ENCODE data around the gene MPC1.
"Not testable (repeated sequence)": the region's sequence is repeated elsewhere in the genome, so short reads cannot be mapped to it uniquely, and the experiment has no call there.

The MPC1 gene

DNA sequence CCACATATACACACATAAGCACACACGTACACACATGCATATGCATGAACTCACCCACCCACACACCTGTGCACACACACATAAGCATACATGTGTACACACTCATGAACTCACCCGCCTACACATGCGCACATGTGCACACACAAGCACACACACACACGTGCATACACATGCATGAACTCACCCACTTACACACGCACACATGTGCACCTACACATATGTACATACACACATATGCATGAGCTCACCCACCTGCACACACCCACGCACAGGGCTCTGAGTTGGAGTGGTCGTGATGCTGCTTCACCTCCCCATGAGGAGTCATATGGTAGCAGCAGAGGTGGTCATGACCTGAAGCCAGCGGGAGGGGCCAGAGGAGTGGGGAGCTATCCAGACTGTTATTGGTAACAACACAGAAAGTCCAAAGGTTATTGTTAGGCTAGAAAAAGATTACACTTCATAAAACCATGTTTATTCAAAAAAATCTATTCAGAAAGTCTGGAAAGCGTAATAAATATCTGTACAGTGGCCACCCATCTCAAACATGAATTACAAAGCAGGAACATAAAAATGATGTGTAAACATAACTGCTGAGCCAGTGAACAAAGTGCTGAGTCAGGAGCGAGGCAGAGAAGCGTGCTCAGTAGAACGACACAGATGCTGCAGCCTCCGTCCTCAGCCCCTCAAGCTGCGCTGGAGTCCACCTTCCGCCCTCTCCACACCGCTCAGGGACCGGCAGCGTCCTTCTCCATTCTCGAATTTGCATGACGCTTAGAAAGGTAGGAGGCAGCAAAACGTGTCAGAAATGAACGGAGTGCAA, 26.4 kb upstream of the MPC1 start:
- in situ Hi-C loops (cut with HindIII; ENCODE audit: low sequenced_read_pairs), result no loop called here

DNA sequence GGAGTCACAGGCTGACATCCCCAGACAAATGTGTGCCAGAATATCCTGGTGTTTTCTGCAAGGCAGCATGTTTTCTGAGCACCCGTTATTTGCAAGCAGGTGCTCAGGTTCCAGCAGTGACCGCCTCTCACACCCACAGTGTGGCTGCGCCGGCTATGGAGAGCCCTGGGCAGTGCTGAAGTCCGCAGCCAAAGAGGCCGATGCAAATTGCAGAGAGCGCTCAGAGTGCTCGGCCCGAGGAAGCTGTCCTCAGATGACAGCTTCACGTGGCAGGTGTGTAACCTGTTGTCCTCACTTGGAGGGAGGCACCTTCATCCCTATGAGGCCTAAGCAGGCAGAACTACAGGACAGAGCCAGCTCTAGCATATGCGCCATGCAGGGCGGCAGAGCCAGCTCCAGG, 23.5 kb upstream of the MPC1 start:
- in situ Hi-C loops (cut with HindIII; ENCODE audit: low sequenced_read_pairs), result no loop called here

DNA sequence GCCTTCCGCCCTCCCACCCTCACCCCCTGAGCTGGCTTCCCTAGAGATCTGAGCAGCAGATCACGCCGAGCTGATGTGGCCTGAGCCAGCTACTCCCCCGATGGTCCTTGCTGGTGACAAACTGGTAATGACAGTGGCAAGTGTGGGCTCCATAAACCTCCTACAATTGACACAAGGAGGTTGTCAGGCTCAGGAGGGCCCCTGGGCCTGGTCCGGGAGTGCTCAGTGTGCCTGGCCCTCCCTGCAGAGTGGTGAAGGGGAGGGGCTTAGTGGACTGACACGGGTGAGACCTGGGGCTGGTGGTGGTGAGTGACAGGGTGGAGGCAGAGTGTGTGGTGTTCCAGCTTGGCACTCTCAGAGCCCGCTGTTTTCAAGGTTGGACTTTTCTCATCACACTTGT, 22.6 kb upstream of the MPC1 start:
- in situ Hi-C loops (cut with HindIII; ENCODE audit: low sequenced_read_pairs), result no loop called here

DNA sequence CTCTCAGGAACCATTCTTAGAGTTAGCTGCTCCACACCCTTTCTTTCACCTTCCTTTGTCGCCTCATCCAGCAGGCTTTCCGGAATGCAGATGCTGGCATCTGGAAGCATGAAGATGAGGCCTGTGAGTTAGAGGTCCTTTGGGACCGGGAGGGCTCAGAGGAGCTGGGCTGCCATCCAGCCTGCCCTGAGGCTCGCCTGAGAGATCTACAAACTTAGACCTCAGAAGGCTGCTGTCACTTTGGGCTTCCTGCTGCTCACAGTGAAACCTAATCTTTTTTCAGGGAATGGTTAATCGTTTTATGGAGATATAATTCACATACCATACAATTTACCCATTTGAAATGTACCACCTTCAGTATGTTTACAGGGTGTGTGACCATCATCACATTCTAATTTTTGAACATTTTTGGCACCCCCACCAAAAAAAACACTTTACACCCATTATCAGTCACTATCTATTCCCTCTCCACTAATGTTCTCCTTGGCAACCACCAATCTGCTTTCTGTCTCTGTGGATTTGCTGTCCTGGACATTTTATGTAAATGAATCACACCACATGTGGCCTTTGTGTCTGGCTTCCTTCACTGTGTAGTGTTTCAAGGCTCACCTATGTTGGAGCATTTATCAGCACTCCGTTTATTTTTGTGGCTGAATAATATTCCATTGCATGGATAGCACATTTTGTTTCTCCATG, 20.0 kb upstream of the MPC1 start:
- in situ Hi-C loops (cut with HindIII; ENCODE audit: low sequenced_read_pairs), result no loop called here

DNA sequence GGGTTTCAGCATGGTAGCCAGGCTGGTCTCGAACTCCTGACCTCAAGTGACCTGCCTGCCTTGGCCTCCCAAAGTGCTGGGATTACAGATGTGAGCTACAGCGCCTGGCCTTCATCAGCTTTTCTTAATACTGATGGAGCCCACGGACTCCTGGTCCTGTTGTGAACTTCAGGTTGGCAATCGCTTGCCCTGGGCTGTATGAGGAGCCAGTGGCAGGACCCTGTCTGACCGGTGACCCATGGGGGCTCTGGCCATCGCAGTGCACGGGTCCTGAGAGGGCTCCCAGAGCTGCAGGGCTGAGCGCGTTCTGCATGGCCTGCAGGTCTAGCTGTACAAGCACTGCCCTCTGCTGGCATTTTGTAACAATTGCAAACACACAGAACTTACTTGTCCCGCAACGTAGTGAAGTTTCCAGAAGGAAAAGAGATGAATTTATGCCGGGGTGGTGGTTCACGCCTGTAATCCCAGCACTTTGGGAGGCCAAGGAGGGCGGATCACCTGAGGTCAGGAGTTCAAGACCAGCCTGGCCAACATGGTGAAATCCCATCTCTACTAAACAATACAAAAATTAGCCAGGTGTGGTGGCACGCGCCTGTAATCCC, 18.0 kb upstream of the MPC1 start:
- in situ Hi-C loops (cut with HindIII; ENCODE audit: low sequenced_read_pairs), result not testable (repeated sequence)

DNA sequence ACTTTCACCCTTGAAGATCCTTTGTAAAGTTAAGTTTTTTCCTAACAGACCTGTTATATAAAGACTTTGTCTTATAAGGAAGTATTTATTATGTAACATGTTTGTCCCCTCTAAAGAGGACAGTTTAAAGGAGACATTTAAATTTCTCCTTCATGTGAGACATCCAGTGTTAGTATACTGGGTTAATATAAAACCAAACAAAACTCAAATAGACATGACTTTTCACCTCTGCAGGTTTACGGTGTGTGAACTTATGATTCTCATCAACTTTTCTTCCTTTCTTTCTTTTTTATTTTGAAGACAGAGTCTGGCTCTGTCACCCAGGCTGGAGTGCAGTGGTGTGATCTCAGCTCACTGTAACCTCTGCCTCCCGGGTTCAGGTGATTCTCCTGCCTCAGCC, 17.4 kb upstream of the MPC1 start:
- in situ Hi-C loops (cut with HindIII; ENCODE audit: low sequenced_read_pairs), result no loop called here

DNA sequence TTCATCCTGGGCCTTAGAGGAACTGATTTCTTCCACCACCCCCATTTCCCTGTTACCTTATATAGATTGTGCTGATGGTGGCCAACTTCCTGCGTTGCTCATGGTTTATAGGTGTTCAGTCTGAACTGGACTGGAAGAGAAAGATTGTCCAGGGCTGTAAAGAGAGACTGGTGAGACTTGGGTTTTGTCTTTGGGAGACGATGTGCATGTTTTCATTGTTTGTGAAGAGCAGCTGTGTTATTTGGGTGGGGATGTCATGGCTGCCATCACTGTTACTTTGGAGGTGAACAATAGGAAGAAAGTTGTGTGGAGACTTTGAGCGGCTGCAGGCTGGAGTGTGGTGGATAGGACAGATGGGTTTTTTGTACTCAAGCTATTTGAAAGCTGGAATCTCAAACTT, 15.6 kb upstream of the MPC1 start:
- in situ Hi-C loops (cut with HindIII; ENCODE audit: low sequenced_read_pairs), result loop anchor here (5.0 kb wide), 1 partner anchor 66 kb away; no protein-coding TSS in a partner anchor

DNA sequence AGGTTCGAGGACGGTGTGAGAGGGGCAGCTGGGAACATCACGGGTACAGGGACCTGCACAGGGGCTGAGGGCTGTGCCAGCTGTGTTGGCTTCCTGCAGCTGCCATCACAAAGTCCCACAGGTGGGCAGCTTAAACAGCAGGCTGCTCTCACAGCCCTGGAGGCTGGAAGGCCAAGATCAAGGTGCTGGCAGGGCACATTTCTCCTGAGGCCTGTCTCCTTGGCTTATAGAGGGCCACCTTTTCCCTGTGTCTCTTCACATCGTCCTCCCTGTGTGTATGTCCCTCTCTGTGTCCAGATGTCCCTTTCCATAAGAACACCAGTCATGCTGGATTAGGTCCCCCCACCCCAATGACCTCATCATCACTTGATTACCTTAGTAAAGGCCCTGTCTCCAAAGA, 15.1 kb upstream of the MPC1 start:
- in situ Hi-C loops (cut with HindIII; ENCODE audit: low sequenced_read_pairs), result loop anchor here (5.0 kb wide), 1 partner anchor 66 kb away; no protein-coding TSS in a partner anchor

DNA sequence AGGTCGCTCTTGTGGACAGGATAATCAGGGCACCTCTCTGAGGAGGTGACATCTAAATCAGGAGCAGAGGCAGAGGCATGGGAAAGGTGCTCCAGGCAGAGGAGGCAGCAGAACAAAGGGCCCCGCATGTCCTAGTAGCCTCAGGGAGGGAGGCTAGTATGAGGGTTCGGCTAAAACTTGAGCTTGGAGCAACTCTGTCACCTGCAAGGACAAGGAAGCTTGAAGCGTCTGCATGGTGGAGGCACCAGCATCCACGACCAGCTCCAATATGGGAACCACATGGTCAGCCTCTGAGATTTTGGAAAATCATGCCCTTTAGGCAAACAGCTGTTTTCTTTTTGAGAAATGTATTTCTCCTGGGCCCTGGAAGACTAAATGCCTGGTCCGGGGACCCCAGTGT, 13.0 kb upstream of the MPC1 start:
- in situ Hi-C loops (cut with HindIII; ENCODE audit: low sequenced_read_pairs), result loop anchor here (5.0 kb wide), 1 partner anchor 63 kb away; no protein-coding TSS in a partner anchor

DNA sequence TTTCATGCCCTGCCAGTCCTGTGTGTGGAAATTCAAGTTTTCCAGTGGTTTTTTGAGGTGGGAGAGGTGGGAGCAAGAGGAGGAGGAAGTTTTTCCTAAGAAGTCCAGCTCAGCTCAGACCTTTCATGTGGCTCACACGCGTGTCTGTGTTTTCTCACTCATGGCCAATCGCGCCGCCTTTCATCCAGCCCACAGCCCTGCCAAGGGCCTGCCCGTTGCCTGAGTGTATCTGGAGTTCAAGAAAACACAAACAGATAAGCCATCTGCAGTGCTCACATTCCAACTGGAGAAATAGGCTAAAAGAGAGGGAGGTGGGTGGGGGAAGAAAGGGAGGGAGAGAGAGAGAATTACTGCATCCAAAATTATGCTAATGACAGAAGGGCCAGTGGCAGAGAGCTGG, 12.6 kb upstream of the MPC1 start:
- in situ Hi-C loops (cut with HindIII; ENCODE audit: low sequenced_read_pairs), result loop anchor here (5.0 kb wide), 1 partner anchor 63 kb away; no protein-coding TSS in a partner anchor

DNA sequence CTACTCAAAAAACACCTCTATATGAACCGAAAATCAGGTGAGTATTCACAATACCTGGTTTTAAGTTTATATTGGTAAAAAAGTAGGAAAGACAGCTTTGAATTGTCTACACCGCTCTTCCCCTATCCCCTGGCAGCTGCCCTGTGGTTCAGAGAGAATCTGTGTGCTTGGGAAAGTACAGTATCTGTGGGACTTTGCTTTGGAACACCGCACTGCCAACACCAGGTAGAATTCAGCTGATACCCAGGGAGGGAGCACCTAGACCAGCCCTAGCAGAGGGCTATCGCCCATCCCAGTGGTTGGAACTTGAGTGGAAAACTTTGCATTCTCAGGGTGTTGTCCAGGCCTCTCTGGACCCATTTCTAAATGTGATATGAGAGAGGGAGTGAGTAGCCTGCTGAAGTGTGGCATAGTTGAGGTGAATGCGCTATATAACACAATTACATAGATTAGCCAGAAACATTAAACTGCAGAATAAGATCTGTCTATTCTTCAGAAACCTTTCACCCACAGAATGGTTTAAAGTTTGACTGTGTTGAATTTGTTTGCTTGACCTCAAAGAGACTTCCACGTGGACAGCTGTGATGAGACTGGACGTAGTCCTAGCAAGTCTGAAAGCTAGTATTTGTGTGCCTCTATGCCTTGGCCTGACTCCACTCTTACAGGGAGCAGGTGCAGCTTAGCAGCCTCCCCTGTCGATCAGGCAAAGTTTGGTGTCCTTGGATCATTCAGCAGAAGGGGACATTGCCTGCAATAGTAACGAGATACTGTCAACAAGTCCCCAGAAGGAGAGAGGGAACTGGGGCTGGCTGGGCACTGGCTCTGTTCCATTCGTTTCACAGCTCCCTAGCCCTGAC, 11.5 kb upstream of the MPC1 start:
- in situ Hi-C loops (cut with HindIII; ENCODE audit: low sequenced_read_pairs), result no loop called here

DNA sequence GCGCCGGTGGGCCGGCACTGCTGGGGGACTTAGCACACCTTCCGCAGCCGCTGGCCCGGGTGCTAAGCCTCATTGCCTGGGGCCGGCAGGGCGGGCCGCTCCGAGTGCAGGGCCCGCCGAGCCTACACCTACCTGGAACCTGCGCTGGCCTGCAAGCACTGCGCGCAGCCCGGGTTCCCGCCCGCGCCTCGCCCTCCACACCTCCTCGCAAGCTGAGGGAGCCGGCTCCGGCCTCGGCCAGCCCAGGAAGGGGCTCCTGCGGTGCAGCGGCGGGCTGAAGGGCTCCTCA, 10.7 kb upstream of the MPC1 start:
- in situ Hi-C loops (cut with HindIII; ENCODE audit: low sequenced_read_pairs), result no loop called here

DNA sequence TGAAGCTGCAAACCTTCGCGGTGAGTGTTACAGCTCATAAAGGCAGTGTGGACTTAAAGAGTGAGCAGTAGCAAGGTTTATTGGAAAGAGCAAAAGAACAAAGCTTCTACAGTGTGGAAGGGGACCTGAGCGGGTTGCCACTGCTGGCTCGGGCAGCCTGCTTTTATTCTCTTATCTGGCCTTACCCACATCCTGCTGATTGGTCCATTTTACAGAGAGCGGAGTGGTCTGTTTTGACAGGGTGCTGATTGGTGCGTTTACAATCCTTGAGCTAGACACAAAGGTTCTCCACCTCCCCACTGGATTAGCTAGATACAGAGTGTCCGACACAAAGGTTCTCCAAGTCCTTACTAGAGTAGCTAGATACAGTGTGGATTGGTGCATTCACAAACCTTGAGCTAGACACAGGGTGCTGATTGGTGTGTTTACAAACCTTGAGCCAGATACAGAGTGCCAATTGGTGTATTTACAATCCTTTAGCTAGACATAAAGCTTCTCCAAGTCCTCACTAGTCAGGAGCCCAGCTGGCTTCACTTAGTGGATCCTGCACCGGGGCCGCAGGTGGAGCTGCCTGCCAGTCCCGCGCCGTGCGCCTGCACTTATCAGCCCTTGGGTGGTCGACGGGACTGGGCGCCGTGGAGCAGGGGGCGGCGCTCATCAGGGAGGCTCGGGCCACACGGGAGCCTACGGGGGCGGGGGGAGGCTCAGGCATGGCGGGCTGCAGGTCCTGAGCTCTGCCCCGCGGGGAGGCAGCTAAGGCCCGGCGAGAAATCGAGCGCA, 10.2 kb upstream of the MPC1 start:
- in situ Hi-C loops (cut with HindIII; ENCODE audit: low sequenced_read_pairs), result not testable (repeated sequence)

DNA sequence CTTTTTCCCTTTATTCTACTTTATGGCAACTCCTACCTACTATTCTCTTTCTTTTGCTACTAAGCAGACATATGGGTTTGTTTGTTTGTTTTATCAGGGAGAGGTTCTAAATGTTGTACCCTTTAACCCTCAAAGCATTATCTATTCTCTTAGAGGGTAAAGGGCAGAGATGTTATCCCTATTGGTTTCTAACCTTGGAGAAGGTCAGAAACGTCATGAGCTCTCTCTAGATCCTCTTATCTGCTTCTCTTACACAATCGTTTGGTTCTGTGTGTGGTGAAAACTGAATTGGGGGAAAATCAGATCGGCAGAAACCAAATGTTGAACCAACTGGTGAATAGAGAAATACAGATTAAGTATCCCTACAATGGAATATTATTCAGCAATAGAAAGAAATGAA, 6.4 kb upstream of the MPC1 start:
- in situ Hi-C loops (cut with HindIII; ENCODE audit: low sequenced_read_pairs), result no loop called here

DNA sequence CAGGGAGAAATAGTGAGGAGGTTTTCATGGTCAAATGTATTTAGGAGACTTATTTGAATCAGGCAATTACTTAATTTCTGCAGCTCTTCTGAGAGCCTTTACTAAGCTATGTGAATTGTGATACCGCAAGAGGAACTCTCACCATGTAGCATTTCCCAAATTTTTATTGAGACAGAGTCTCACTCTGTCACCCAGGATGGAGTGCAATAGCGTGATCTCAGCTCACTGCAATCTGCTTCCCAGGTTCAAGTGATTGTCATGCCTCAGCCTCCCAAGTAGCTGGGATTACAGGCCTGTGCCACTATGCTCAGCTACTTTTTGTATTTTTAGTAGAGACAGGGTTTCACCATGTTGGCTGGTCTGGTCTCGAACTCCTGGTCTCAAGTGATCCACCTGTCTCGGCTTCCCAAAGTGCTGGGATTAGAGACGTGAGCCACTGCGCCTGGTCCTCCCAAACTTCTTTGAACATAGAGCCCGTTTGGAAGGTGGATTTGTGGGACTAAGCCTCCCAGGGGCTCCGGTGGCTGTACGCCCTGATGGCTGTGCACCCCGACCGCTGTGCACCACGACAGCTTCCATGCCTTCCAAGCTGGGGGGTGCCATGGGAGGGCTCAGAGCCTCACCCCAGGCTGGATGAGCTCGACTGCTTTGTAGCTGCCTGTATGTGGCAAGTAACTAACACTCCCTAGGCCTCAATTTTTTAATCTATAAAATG, 5.7 kb upstream of the MPC1 start:
- in situ Hi-C loops (cut with HindIII; ENCODE audit: low sequenced_read_pairs), result no loop called here

DNA sequence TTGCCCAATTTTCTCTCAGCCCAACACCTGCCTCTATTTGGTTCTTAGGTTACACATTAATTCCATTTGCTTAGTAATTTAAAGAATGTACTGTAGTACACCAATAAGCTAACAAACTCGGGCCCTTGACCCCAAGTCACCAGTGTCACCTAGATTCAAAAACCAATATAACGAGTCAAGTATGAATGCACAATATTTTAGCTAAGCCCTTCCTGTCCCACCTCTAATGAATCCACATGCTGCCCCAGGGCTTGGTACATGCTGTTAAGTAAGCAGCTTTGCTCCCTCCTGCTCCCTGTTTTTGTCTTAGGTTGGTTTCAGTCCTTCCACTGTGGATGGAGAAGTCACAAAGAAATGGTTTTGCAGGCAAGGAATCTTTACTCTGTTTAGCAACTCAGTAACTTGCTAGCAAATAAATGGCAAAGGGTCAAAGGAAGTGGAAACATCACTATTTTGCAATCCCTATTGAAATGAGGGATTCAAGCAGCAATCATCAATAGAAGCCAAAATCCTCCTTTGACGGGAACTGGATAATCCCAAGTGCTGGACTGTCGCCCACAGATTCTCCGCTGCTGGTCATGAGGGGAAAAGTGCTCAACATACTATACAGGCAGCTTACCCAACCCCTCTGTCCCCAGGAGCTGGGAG, 5.0 kb upstream of the MPC1 start:
- in situ Hi-C loops (cut with HindIII; ENCODE audit: low sequenced_read_pairs), result no loop called here

DNA sequence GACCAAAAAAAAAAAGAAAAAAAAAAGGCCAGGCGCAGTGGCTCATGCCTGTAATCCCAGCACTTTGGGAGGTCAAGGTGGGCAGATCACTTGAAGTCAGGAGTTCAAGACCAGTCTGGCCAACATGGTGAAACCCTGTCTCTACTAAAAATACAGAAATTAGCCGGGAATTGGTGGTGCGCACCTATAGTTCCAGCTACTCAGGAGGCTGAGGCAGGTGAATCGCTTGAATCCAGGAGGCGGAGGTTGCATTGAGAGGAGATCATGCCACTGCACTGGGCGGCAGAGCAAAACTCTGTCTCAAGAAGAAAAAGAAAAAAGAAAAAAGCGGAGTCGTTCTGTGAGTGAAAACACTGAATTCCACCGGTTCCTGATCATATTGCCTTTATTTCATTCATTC, 4.4 kb upstream of the MPC1 start:
- in situ Hi-C loops (cut with HindIII; ENCODE audit: low sequenced_read_pairs), result not testable (repeated sequence)

DNA sequence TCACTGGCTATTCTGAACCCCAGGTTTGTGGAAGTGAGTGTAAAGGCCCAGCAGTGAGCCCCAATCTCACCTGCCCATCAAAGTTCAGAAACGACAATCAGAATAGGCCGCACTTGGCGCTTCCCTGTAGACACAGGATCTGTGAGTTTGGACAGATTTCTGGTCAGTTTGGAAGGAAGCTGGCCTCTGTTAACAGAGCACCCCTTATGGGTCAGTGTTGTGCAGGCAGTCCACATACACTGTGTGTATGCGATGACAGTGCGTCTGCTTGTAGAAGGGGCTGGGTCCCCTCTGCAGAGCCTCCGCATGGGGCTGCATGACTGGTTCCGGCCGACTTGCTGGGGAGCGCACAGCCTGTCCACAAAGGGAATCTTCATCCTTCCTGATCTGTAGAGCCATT, 3.4 kb upstream of the MPC1 start:
- in situ Hi-C loops (cut with HindIII; ENCODE audit: low sequenced_read_pairs), result no loop called here

DNA sequence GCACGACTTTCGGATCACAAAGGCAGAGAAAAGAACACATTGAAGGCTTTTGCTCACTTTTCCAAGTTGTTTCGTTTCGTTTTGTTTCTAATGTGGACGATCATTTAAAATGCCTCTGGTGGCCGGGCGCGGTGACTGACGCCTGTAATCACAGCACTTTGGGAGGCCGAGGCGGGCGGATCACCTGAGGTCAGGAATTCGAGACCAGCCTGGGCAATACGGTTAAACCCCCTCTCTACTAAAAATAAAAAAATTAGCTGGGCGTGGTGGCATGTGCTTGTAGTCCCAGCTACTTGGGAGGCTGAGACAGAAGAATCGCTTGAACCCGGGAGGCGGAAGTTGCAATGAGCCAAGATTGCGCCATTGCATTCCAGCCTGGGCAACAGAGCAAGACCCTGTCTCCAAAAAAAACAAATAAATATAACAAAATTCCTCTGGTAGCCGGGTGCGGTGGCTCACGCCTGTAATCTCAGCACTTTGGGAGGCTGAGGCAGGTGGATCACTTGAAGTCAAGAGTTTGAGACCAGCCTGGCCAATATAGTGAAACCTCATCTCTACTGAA, 1.1 kb upstream of the MPC1 start:
- in situ Hi-C loops (cut with HindIII; ENCODE audit: low sequenced_read_pairs), result not testable (repeated sequence)
